Cerebellar nuclear complex (tissue), 1 donor: ENCODE measurements around the gene PORCN.
A peak's percentile ranks its signal among the peaks of the same experiment; 100 is the strongest.

ENCODE experiments used
- DNase-seq, 2 experiments: peaks; one replicate each; lab custom pipeline; 2025; lab: John Stamatoyannopoulos, UW

PORCN gene

GRCh38 chrX:48508400-48509244 lies at the start of gene PORCN:
Gene PORCN, plus strand, starts transcription at chrX:48508992. Its CDS starts 829 bp downstream, at chrX:48509821.
- DNase-seq: peak; percentile 12 to 43

DNA sequence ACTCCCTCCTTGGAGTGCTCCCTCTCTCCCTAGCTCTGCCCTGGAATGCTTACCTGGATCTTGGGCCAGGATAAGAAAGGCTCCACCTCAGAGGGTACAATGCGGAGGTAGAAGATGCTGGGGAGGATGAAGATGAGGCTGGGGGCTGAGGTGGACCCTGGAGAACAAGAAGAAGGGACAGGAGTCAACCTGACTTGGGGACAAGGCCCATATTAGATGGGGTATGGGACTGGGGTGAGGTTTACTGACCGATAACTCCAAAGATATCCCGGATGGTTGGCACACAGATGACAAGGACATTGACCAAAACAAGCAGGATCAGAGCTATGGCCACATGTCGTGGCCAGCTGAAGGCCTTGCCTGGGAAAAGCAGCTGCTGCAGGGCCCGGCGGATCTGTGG lies 49.3 kb upstream of the PORCN start:
- no peak for DNase-seq

- DNase-seq: no peak
Observed at GRCh38 chrX:48460031-48460430, 48.8 kb upstream of the PORCN start.

DNA sequence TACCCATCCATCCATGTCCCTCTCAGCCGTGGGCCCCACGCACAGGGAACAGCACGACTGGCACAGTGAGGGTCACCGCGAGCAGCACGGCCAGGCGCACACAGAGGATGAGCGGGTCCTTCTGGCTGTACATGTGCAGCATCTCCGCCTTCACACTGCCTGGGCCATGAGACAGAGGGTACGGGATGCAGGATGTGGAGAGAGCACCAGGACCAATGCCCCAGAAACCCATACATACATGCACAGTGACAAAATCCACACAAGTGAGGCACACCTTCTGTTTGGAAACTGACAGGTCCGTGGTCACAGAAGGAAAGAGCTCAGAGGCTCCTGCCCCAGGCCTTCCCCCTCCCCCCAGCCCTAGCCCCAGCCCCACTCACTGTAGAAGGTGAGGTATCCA lies 48.2 kb upstream of the PORCN start:
- no peak for DNase-seq

DNA sequence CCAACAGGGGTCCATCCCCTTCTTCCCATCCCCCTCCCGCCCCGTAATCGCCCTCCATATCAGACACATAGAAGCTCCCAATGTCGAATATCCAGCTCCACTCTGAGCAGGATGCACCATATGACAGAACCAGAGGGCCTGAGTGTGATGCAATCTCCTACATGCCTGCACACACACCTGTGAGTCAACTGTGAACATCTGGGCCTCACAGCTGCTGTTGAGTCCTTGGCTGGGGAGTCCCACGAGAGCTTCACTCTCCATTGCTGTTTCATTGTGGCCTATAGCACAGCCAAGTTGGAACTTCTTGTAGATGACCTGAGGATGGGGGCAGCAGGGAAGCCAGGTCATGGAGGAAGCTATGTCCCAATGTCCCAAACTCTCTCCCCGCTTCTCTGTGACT lies 47.0 kb upstream of the PORCN start:
- no peak for DNase-seq

- no peak for DNase-seq
Observed at GRCh38 chrX:48465336-48465933, 43.4 kb upstream of the PORCN start.

DNA sequence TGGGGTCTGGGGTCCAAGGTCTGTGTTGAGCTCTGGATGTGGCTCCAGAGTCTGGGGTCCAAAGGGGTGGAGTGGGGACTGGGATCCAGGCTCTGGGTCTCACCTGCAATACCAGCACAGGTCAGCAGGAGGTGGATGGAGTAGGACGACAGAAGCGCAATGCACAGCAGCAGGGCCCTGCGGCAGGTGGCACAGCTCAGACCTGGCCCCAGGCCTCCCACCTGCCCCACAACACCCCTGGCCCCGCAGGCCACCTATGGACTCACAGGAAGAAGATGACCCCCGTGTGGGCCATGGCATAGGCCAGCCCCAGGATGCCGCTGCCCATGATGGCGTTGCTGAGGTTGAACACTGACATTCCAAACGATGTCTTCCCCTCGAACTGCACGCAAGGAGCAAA lies 42.1 kb upstream of the PORCN start:
- DNase-seq: no peak

- no peak for DNase-seq
Observed at GRCh38 chrX:48467281-48467761, 41.5 kb upstream of the PORCN start.

DNA sequence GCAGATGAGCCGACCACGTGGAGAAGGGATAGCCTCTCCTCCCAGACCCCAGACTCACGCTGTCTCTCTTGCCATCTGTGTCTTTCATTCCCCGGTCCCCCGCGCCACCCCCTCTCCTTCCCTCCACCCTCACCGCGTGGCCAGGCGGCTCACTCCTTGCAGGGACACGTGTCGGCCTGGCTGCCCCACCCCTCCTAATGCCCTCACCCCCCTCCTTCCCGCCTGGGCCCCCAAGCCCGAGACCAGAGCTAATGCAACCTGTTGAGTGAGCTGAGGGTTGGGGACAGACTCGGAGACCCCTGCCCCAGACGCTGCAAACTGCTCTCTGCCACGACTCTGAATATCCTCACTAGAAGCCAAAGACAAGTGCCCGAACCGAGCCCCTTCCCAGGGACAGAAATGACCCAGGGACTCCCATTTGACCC lies 40.5 kb upstream of the PORCN start:
- DNase-seq: no peak

- DNase-seq: no peak
Observed at GRCh38 chrX:48468693-48469691, 39.8 kb upstream of the PORCN start.

- no peak for DNase-seq
Observed at GRCh38 chrX:48470110-48470832, 38.5 kb upstream of the PORCN start, which contains the start of gene SLC38A5. Gene SLC38A5, minus strand, starts transcription at chrX:48470260. Its CDS starts 2,336 bp downstream, at chrX:48467924.

DNA sequence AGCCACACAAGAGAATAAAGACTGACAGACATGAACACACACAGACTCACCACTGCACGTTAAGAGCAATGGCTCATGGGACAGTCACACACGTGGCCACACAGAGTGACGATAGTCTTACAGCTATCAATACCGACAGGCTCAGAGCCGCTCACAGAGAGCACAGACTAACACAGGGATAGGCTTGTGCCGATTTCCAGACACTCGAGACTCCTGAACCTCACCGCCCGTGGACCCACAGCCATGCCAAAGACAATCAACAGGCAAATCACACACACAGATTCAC lies 38.0 kb upstream of the PORCN start:
- no peak for DNase-seq

- DNase-seq: no peak
Observed at GRCh38 chrX:48471504-48471903, 37.3 kb upstream of the PORCN start.

DNA sequence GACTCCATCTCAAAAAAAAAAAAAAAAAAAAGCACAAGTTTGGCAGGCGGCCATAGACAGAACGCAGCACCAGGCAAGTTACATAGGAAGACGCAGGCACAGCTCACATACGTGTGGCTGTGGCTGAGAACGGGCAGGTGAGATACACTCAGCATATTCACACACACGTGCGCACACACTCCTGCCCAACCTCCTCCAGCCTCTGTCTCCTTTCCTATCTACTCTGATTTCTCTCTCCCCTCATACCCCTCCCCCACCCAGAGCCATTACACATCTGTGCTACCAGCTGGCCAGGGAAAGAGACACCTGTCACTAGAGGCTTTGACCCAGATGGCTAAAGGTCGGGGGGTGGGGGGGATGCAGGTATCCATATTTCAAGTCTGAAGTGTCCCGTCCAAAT lies 36.6 kb upstream of the PORCN start:
- no peak for DNase-seq

GRCh38 chrX:48472851-48473703 lies 35.7 kb upstream of the PORCN start:
- DNase-seq: no peak

GRCh38 chrX:48473704-48473990 lies 35.1 kb upstream of the PORCN start:
- DNase-seq: no peak

GRCh38 chrX:48474127-48474526 lies 34.7 kb upstream of the PORCN start:
- DNase-seq: no peak

- DNase-seq: no peak
Observed at GRCh38 chrX:48474581-48474980, 34.2 kb upstream of the PORCN start.

DNA sequence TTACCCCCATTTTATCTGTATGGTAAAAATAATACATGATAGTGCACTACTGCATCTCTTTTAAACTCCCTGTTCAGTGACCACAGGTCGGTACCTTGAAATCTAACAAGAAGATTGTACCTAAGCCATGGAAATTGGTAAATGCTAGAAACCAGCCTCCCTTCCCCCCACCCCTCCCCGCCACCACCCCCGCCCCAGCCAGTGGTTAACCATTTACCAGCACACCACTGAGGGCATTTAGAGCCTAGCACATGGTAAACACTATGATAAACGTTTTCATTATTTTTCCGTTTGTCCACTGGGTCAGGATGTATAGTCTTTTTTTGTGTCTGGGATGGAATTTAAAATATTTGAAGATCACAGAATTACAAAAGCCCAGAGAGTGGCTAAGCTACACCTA lies 33.5 kb upstream of the PORCN start:
- DNase-seq: no peak

- peak; percentile 26 to 67 for DNase-seq
Observed at GRCh38 chrX:48475774-48476577, 32.8 kb upstream of the PORCN start, which contains the start of gene FTSJ1. Gene FTSJ1, plus strand, starts transcription at chrX:48476199. Its CDS starts 1,849 bp downstream, at chrX:48478048.
